ENCODE data around the gene CALHM5. TPM values are rescaled to one million over a fixed set of nuclear protein-coding genes. Genes with fewer than 3 reads are reported as not detected.

The CALHM5 gene
- total RNA-seq, 1 experiment from 2014 or later, result not detected

GRCh38 chr6:116524236-116524635 is 12.8 kb downstream of the CALHM5 start:
- H3K9me3 ChIP-seq (ENCODE audit: low read length), result no peaks in the 10 kb centered on the region
- no peaks in the 10 kb centered on the region for H3K36me3 ChIP-seq (ENCODE audit: low read depth, low read length)
- no peak overlapping the region for H3K9ac ChIP-seq (ENCODE audit: low read length)
- no TSS peak for BruUV-seq (replicated peaks)
- no peaks in the 10 kb centered on the region for H3F3A ChIP-seq (ENCODE audit: low read length, unreplicated experiment)
- peaks cover 5% of the 10 kb centered on the region; the same call in 1 of the 2 replicates for H3K4me1 ChIP-seq (ENCODE audit: insufficient read depth, low read length)
- no peaks in the 10 kb centered on the region for H3K79me2 ChIP-seq (ENCODE audit: low read length)
- no peak overlapping the region for H2AFZ ChIP-seq (ENCODE audit: low read length)
- ATAC-seq (no peak), DNase-seq (no peak)
- CTCF ChIA-PET, result no interaction called here
- H3K27ac ChIP-seq (ENCODE audit: low read length), result no peak overlapping the region
- no peak for TF ChIP-seq EZH2phosphoT487 (IDR thresholded peaks at IDR 0.05; ENCODE audit: borderline replicate concordance, low read length)
- TF ChIP-seq EZH2 (IDR thresholded peaks at IDR 0.05; ENCODE audit: low read length, unreplicated experiment), result no peak
- TF ChIP-seq CTCF (conservative IDR thresholded peaks at IDR 0.05; ENCODE audit: low read depth, low read length), result no peak
- H3K4me3 ChIP-seq (ENCODE audit: low read length), result no peak overlapping the region
- POLR2A ChIA-PET (ENCODE audit: unreplicated experiment), result no interaction called here
- intact Hi-C loops (cut with micrococcal nuclease), result no loop called here
- H4K20me1 ChIP-seq (ENCODE audit: low read length), result no peaks in the 10 kb centered on the region
- H3K27me3 ChIP-seq (ENCODE audit: low read length), result no peaks in the 10 kb centered on the region
- H3K9me2 ChIP-seq (replicated peaks; ENCODE audit: low read length), result no peaks in the 10 kb centered on the region
- H3K4me2 ChIP-seq (ENCODE audit: low read length), result no peak overlapping the region

GRCh38 chr6:116528133-116528532 is 16.7 kb downstream of the CALHM5 start:
- Histone ChIP-seq H3K27ac (ENCODE audit: low read length) (no peak overlapping the region), H3K79me2 (ENCODE audit: low read length) (no peaks in the 10 kb centered on the region), H3K36me3 (ENCODE audit: low read depth, low read length) (no peaks in the 10 kb centered on the region), H3F3A (ENCODE audit: low read length, unreplicated experiment) (no peaks in the 10 kb centered on the region), H3K27me3 (ENCODE audit: low read length) (no peaks in the 10 kb centered on the region), H3K9ac (ENCODE audit: low read length) (no peak overlapping the region), H3K9me2 (replicated peaks; ENCODE audit: low read length) (no peaks in the 10 kb centered on the region), H3K9me3 (ENCODE audit: low read length) (no peaks in the 10 kb centered on the region), H4K20me1 (ENCODE audit: low read length) (no peaks in the 10 kb centered on the region), H3K4me1 (ENCODE audit: insufficient read depth, low read length) (peaks cover 18% of the 10 kb centered on the region), H3K4me3 (ENCODE audit: low read length) (no peak overlapping the region), H3K4me2 (ENCODE audit: low read length) (no peak overlapping the region), H2AFZ (ENCODE audit: low read length) (no peak overlapping the region)
- ChIA-PET POLR2A (ENCODE audit: unreplicated experiment) (no interaction called here), CTCF (no interaction called here)
- BruUV-seq (replicated peaks), result no TSS peak
- DNase-seq, result no peak
- intact Hi-C loops (cut with micrococcal nuclease), result no loop called here
- TF ChIP-seq EZH2phosphoT487 (IDR thresholded peaks at IDR 0.05; ENCODE audit: borderline replicate concordance, low read length), result no peak
- no peak for TF ChIP-seq CTCF (conservative IDR thresholded peaks at IDR 0.05; ENCODE audit: low read depth, low read length)
- TF ChIP-seq EZH2 (IDR thresholded peaks at IDR 0.05; ENCODE audit: low read length, unreplicated experiment), result no peak
- no peak for ATAC-seq

GRCh38 chr6:116528780-116529179 is 17.3 kb downstream of the CALHM5 start:
- POLR2A ChIA-PET (ENCODE audit: unreplicated experiment), result no interaction called here
- TF ChIP-seq CTCF (conservative IDR thresholded peaks at IDR 0.05; ENCODE audit: low read depth, low read length) (no peak), EZH2phosphoT487 (IDR thresholded peaks at IDR 0.05; ENCODE audit: borderline replicate concordance, low read length) (no peak)
- no peaks in the 10 kb centered on the region for H3K9me3 ChIP-seq (ENCODE audit: low read length)
- intact Hi-C loops (cut with micrococcal nuclease), result no loop called here
- DNase-seq, result peak; percentile 28
- H4K20me1 ChIP-seq (ENCODE audit: low read length), result no peaks in the 10 kb centered on the region
- no peak overlapping the region for H3K4me2 ChIP-seq (ENCODE audit: low read length)
- H3F3A ChIP-seq (ENCODE audit: low read length, unreplicated experiment), result no peaks in the 10 kb centered on the region
- no peak; the same call in 1 of the 2 replicates for ATAC-seq
- no peaks in the 10 kb centered on the region for H3K79me2 ChIP-seq (ENCODE audit: low read length)
- H2AFZ ChIP-seq (ENCODE audit: low read length), result no peak overlapping the region
- H3K36me3 ChIP-seq (ENCODE audit: low read depth, low read length), result no peaks in the 10 kb centered on the region
- H3K4me1 ChIP-seq (ENCODE audit: insufficient read depth, low read length), result peaks cover 18% of the 10 kb centered on the region
- H3K27ac ChIP-seq (ENCODE audit: low read length), result no peak overlapping the region
- H3K4me3 ChIP-seq (ENCODE audit: low read length), result no peak overlapping the region
- H3K27me3 ChIP-seq (ENCODE audit: low read length), result no peaks in the 10 kb centered on the region
- no peaks in the 10 kb centered on the region for H3K9me2 ChIP-seq (replicated peaks; ENCODE audit: low read length)
- no peak overlapping the region for H3K9ac ChIP-seq (ENCODE audit: low read length)
- CTCF ChIA-PET, result no interaction called here
- no TSS peak for BruUV-seq (replicated peaks)

All from PC-3 (cell line).